H1 (cell line): ENCODE results near the gene SNX32. TPM values are rescaled to one million over a fixed set of nuclear protein-coding genes. Genes with fewer than 3 reads are reported as not detected.

Experiments
- CTCF ChIA-PET: fragments of 300-600 bp; sonication (Branson Sonifier 250); formaldehyde crosslinking; loops from one replicate; lab custom pipeline; 2021; ENCODE audit not compliant: partially characterized antibody; lab: Charles Lee
- POLR2A ChIA-PET: fragments of 300-600 bp; sonication (Branson Sonifier 250); formaldehyde crosslinking; loops from one replicate; lab custom pipeline; 2021; ENCODE audit warnings: inconsistent platforms; ENCODE audit not compliant: partially characterized antibody; lab: Charles Lee
- DNase-seq, 2 experiments: peaks; one replicate each; pipeline versions ENCODE4 v3.0.0 to v3.0.0-alpha.2; 2010 to 2022; ENCODE audit warnings: low spot score in 2 of 2, low read depth in 1 of 2, mixed read lengths in 1 of 2
- FAIRE-seq: peaks from 2 replicates; lab custom pipeline; 2011; peaks lifted over from hg19 to GRCh38; lab: Jason Lieb, UNC
- H2AFZ ChIP-seq: 2 replicates; pipeline ENCODE4 v1.8.1; 2012; ENCODE audit warnings: low read length, inconsistent platforms
- H2AK5ac ChIP-seq: 2 replicates; pipeline ENCODE4 v1.6.1; 2013; ENCODE audit warnings: low read depth, low read length
- H2BK120ac ChIP-seq: replicated peaks from 2 replicates; pipeline ENCODE3; 2013; ENCODE audit warnings: low read depth, low read length, inconsistent platforms
- H2BK12ac ChIP-seq: 2 replicates; pipeline ENCODE4 v1.6.1; 2013; ENCODE audit warnings: low read depth, low read length
- H2BK15ac ChIP-seq: 2 replicates; pipeline ENCODE4 v1.6.1; 2013; ENCODE audit warnings: low read length
- H2BK20ac ChIP-seq: 2 replicates; pipeline ENCODE4 v1.6.1; 2013; ENCODE audit warnings: low read length
- H2BK5ac ChIP-seq: 2 replicates; pipeline ENCODE4 v1.6.1; 2013; ENCODE audit warnings: low read depth, low read length
- H3K14ac ChIP-seq: 2 replicates; pipeline ENCODE4 v1.6.1; 2013; ENCODE audit warnings: inconsistent platforms; ENCODE audit not compliant: insufficient read length
- H3K18ac ChIP-seq: 2 replicates; pipeline ENCODE4 v1.6.1; 2013; ENCODE audit warnings: low read length; ENCODE audit errors: extremely low read depth
- H3K23ac ChIP-seq: 2 replicates; pipeline ENCODE4 v1.6.1; 2013; ENCODE audit warnings: inconsistent platforms; ENCODE audit not compliant: insufficient read length
- H3K23me2 ChIP-seq: 2 replicates; pipeline ENCODE4 v1.6.1; 2013; ENCODE audit warnings: low read depth, low read length
- H3K27ac ChIP-seq: 2 replicates; pipeline ENCODE4 v1.6.1; 2011; ENCODE audit warnings: low read depth, low read length, inconsistent platforms
- H3K27me3 ChIP-seq, 4 experiments: replicated peaks in 1 of 4; 1 replicate in 1 of 4; 2 replicates in 3 of 4; pipeline versions ENCODE4 v1.6.1 to v1.8.1; 2011 to 2013; ENCODE audit warnings: low read length in 3 of 4, mild to moderate bottlenecking in 3 of 4, inconsistent platforms in 2 of 4, mixed read lengths in 2 of 4, moderate library complexity in 1 of 4; ENCODE audit not compliant: control insufficient read depth in 3 of 4, insufficient read depth in 3 of 4; ENCODE audit errors: extremely low read depth in 1 of 4
- H3K36me3 ChIP-seq, 4 experiments: 2 replicates each; pipeline versions ENCODE4 v1.6.1 to v1.8.1; 2011 to 2013; ENCODE audit warnings: mild to moderate bottlenecking in 4 of 4, low read length in 3 of 4, moderate library complexity in 2 of 4, control low read depth in 1 of 4, inconsistent platforms in 1 of 4; ENCODE audit not compliant: insufficient read depth in 4 of 4, control insufficient read depth in 2 of 4
- H3K4ac ChIP-seq: replicated peaks from 2 replicates; pipeline ENCODE3; 2013; ENCODE audit warnings: low read length, low read depth, mixed read lengths, inconsistent platforms; ENCODE audit not compliant: insufficient read length
- H3K4me1 ChIP-seq, 4 experiments: replicated peaks in 1 of 4; 1 replicate in 1 of 4; 2 replicates in 3 of 4; pipeline versions ENCODE4 v1.6.1 to v1.8.1; 2011 to 2013; ENCODE audit warnings: low read length in 3 of 4, inconsistent platforms in 2 of 4, mixed read lengths in 1 of 4; ENCODE audit not compliant: insufficient read depth in 4 of 4, control insufficient read depth in 3 of 4
- H3K4me2 ChIP-seq, 2 experiments: 2 replicates each; pipeline versions ENCODE4 v1.6.1 to v1.8.1; 2011 to 2013; ENCODE audit warnings: low read depth in 2 of 2, low read length in 2 of 2, control low read depth in 1 of 2, inconsistent platforms in 1 of 2, mild to moderate bottlenecking in 1 of 2; ENCODE audit not compliant: insufficient read depth in 1 of 2
- H3K4me3 ChIP-seq, 4 experiments: fragments of 200-600, 300-600 bp in 1 of 4; sonication (generic), shearing (Covaris generic), sonication (Bioruptor Twin) in 1 of 4; 2 replicates each; pipeline versions ENCODE4 v1.5.1 to v1.8.1; 2011 to 2016; ENCODE audit warnings: low read length in 4 of 4, low read depth in 3 of 4, control low read depth in 2 of 4, inconsistent platforms in 2 of 4, mild to moderate bottlenecking in 2 of 4, mixed read lengths in 1 of 4, moderate library complexity in 1 of 4; ENCODE audit not compliant: insufficient read depth in 2 of 4; ENCODE audit errors: extremely low read depth in 1 of 4
- H3K56ac ChIP-seq: replicated peaks from 2 replicates; pipeline ENCODE3; 2013; ENCODE audit warnings: low read depth, mild to moderate bottlenecking, mixed read lengths, low read length, inconsistent platforms; ENCODE audit not compliant: insufficient read length
- H3K79me1 ChIP-seq: 2 replicates; pipeline ENCODE4 v1.6.1; 2013; ENCODE audit warnings: low read depth, low read length, control low read depth
- H3K79me2 ChIP-seq, 2 experiments: 2 replicates each; pipeline versions ENCODE4 v1.6.1 to v1.8.1; 2012 to 2013; ENCODE audit warnings: low read length in 2 of 2, mild to moderate bottlenecking in 2 of 2, inconsistent platforms in 1 of 2; ENCODE audit not compliant: insufficient read depth in 2 of 2, control insufficient read depth in 1 of 2
- H3K9ac ChIP-seq, 4 experiments: replicated peaks in 1 of 4; 1 replicate in 1 of 4; 2 replicates in 3 of 4; pipeline versions ENCODE4 v1.6.1 to v1.8.1; 2011 to 2013; ENCODE audit warnings: low read depth in 3 of 4, low read length in 3 of 4, control low read depth in 2 of 4, mild to moderate bottlenecking in 2 of 4, moderate library complexity in 2 of 4, inconsistent platforms in 1 of 4; ENCODE audit errors: extremely low read depth in 1 of 4
- H3K9me3 ChIP-seq, 2 experiments: 2 replicates each; pipeline versions ENCODE4 v1.6.1 to v1.8.1; 2012 to 2013; ENCODE audit warnings: mild to moderate bottlenecking in 2 of 2, moderate library complexity in 2 of 2, control low read depth in 1 of 2, inconsistent platforms in 1 of 2, low read depth in 1 of 2, low read length in 1 of 2, mixed read lengths in 1 of 2; ENCODE audit not compliant: insufficient read depth in 2 of 2
- H4K20me1 ChIP-seq, 2 experiments: replicated peaks in 1 of 2; 2 replicates each; pipeline versions ENCODE3 to v1.8.1; 2011 to 2013; ENCODE audit warnings: inconsistent platforms in 2 of 2, low read length in 2 of 2, mild to moderate bottlenecking in 1 of 2; ENCODE audit not compliant: insufficient read depth in 2 of 2, control insufficient read depth in 1 of 2
- H4K5ac ChIP-seq: 2 replicates; pipeline ENCODE4 v1.6.1; 2013; ENCODE audit warnings: low read length, low read depth, mixed read lengths, inconsistent platforms; ENCODE audit not compliant: insufficient read length
- H4K8ac ChIP-seq: 2 replicates; pipeline ENCODE4 v1.8.0; 2013; ENCODE audit warnings: mild to moderate bottlenecking, moderate library complexity, low read length, inconsistent platforms; ENCODE audit not compliant: insufficient read depth; ENCODE audit errors: extremely low read depth
- H4K91ac ChIP-seq: replicated peaks from 2 replicates; pipeline ENCODE3; 2013; ENCODE audit warnings: low read length, mixed read lengths, inconsistent platforms; ENCODE audit not compliant: insufficient read length
- CHD1 ChIP-seq: IDR thresholded peaks from 2 replicates; pipeline ENCODE4 v1.6.1; 2012; ENCODE audit warnings: low read depth, low read length, improper control_type of control experiment
- POLR2A ChIP-seq, 2 experiments: IDR thresholded peaks; 1 replicate in 1 of 2; 2 replicates in 1 of 2; pipeline ENCODE4 v1.6.1; 2011; ENCODE audit warnings: low read depth in 2 of 2, low read length in 2 of 2, mild to moderate bottlenecking in 2 of 2; ENCODE audit errors: control extremely low read depth in 1 of 2
- POLR2AphosphoS5 ChIP-seq: IDR thresholded peaks from 2 replicates; pipeline ENCODE4 v1.6.1; 2011; ENCODE audit warnings: low read depth, low read length
- RNF2 ChIP-seq: fragments of 200-900, 300-1000 bp; sonication (generic); IDR thresholded peaks from 2 replicates; pipeline ENCODE4 v1.7.1; 2016; ENCODE audit warnings: borderline replicate concordance, low read depth, mild to moderate bottlenecking, antibody characterized with exemption, low read length; ENCODE audit not compliant: poor library complexity, severe bottlenecking; ENCODE audit errors: missing control alignments
- TAF7 ChIP-seq: optimal IDR thresholded peaks from 2 replicates; pipeline ENCODE3; 2011; ENCODE audit warnings: low read depth, mild to moderate bottlenecking, inconsistent platforms, low read length, moderate library complexity, borderline replicate concordance
- WGBS, 2 experiments: shearing (Covaris generic) in 1 of 2; methylation state at CpG; one replicate each; pipeline versions ENCODE4 v1.1.6 to v1.1.7; 2013 to 2015; ENCODE audit warnings: low lambda C conversion rate in 2 of 2, mixed read lengths in 2 of 2, inconsistent platforms in 1 of 2, low coverage in 1 of 2, missing lambda C conversion rate in 1 of 2; ENCODE audit not compliant: insufficient replicate concordance in 2 of 2, insufficient coverage in 1 of 2, insufficient read length in 1 of 2; ENCODE audit errors: extremely low coverage in 1 of 2, missing lambda C conversion rate in 1 of 2; 5-methylcytosine and 5-hydroxymethylcytosine counted together
- polyA plus RNA-seq, 7 experiments: library from polyadenylated mRNA; depleted of rRNA in 3 of 7; stranded (reverse) in 5 of 7; unstranded in 2 of 7; fragments of >200 nt in 5 of 7; fragments of 200-250 nt in 2 of 7; gene quantifications; 1 replicate in 5 of 7; 2 replicates in 1 of 7; 4 replicates in 1 of 7; pipeline versions ENCODE4 v1.2.1 to v1.2.3, GENCODE V29; 2011 to 2013; ENCODE audit warnings: missing spikeins in 2 of 7, mixed read lengths in 2 of 7
- total RNA-seq: library from RNA; stranded (reverse); fragmentation: NEBNext Ultra II Directional; extraction: Animal tissue kit (Norgen Biotek cat#: 25700); gene quantifications from 2 replicates; pipeline ENCODE4 v1.2.1, GENCODE V29; 2021

SNX32 gene
- total and polyA plus RNA-seq, 2 of the 8 experiments (the other 6 are each of a cell fraction or from before 2014, with no cell fraction given) = 0.76 to 2.2 TPM

GRCh38 chr11:65851811-65852507 lies 18.2 kb downstream of the SNX32 start:
- Histone ChIP-seq H3K79me1 (peaks cover 20% of the 10 kb centered on the region), H4K20me1 (peaks cover 28 to 30% of the 10 kb centered on the region in 2 experiments), H4K8ac (no peak overlapping the region), H3K79me2 (peaks cover 15 to 30% of the 10 kb centered on the region in 2 experiments), H3K23ac (no peak overlapping the region), H2BK5ac (no peak overlapping the region), H2BK12ac (no peak overlapping the region), H3K4me1 (peaks cover 0 to 10% (median under 1%) of the 10 kb centered on the region in 4 experiments; a peak in 5 of 7 replicates), H2BK15ac (no peak overlapping the region), H3K23me2 (peaks cover 2% of the 10 kb centered on the region; the same call in 1 of the 2 replicates), H3K9me3 (peaks cover 7 to 10% of the 10 kb centered on the region in 2 experiments; a peak in 2 of 4 replicates), H3K14ac (no peak overlapping the region), H3K27ac (no peak overlapping the region), H2BK20ac (no peak overlapping the region), H2BK120ac (no peak overlapping the region), H3K27me3 (no peaks in the 10 kb centered on the region; a peak in 1 of 7 replicates), H3K4me3 (no peak overlapping the region), H3K4me2 (no peak overlapping the region), H3K56ac (no peak overlapping the region), H4K5ac (no peak overlapping the region), H2AK5ac (no peak overlapping the region), H3K36me3 (peaks cover 17 to 34% (median 31%) of the 10 kb centered on the region in 4 experiments), H3K9ac (no peak overlapping the region), H3K18ac (no peak overlapping the region), H2AFZ (no peak overlapping the region), H4K91ac (no peak overlapping the region), H3K4ac (no peak overlapping the region)
- ChIA-PET POLR2A (interaction anchor here (0.6 to 38.3 kb wide), 25 partner anchors 9 to 245 kb away, joined by 3 to 1071 read pairs (median 4); partner anchors contain the start of genes AP5B1, CCDC85B, CFL1 and CTSW), CTCF (interaction anchor here (0.6 to 15.2 kb wide), 43 partner anchors 10 to 1092 kb away, joined by 3 to 283 read pairs (median 5); partner anchors contain the start of genes AP5B1, CCDC85B, CFL1 and CTSW)
- FAIRE-seq (no peak), DNase-seq (no peak)
- TF ChIP-seq TAF7 (peak; percentile 41), POLR2AphosphoS5 (peak; percentile 68), RNF2 (no peak), CHD1 (no peak), POLR2A (IDR thresholded peaks at IDR 0.05; ENCODE audit: control extremely low read depth in 1 of 2, low read depth in 2 of 2, low read length in 2 of 2) (peak in 1 of 2 experiments; percentile 73; a peak in 2 of 3 replicates)
- WGBS, 2 experiments = 94% methylated on average over 10 of the region's 10 CpGs; no CpG with 5 or more reads in 1 of the 2 experiments
